IPS DF 19.7 (cell line): ENCODE results near the gene COMMD10.
"Not testable (repeated sequence)": the region's sequence is repeated elsewhere in the genome, so short reads cannot be mapped to it uniquely, and the experiment has no call there.

Experiments used
- DNase-seq: peaks from one replicate; pipeline ENCODE4 v3.0.0-alpha.2; 2013; ENCODE audit warnings: low read depth, low spot score

COMMD10 gene

GRCh38 chr5:116097301-116097700 lies 12.5 kb downstream of the COMMD10 start:
- DNase-seq, result no peak

- DNase-seq, result no peak
Measured at GRCh38 chr5:116098998-116099397, 14.2 kb downstream of the COMMD10 start.

GRCh38 chr5:116104941-116105340 lies 20.1 kb downstream of the COMMD10 start:
- not testable (repeated sequence) for DNase-seq

- DNase-seq, result no peak
Measured at GRCh38 chr5:116115163-116115562, 30.3 kb downstream of the COMMD10 start.

- DNase-seq, result no peak
Measured at GRCh38 chr5:116130471-116130870, 45.6 kb downstream of the COMMD10 start.

GRCh38 chr5:116130976-116131375 lies 46.2 kb downstream of the COMMD10 start:
- no peak for DNase-seq

- DNase-seq, result no peak
Measured at GRCh38 chr5:116133281-116133680, 48.5 kb downstream of the COMMD10 start.

- no peak for DNase-seq
Measured at GRCh38 chr5:116135344-116135743, 50.5 kb downstream of the COMMD10 start.

GRCh38 chr5:116137544-116138378 lies 52.9 kb downstream of the COMMD10 start:
- no peak for DNase-seq

GRCh38 chr5:116142495-116142894 lies 57.7 kb downstream of the COMMD10 start:
- no peak for DNase-seq

- DNase-seq, result no peak
Measured at GRCh38 chr5:116144103-116144502, 59.3 kb downstream of the COMMD10 start.

GRCh38 chr5:116144991-116145390 lies 60.2 kb downstream of the COMMD10 start:
- no peak for DNase-seq

GRCh38 chr5:116145416-116145815 lies 60.6 kb downstream of the COMMD10 start:
- no peak for DNase-seq

- DNase-seq, result no peak
Measured at GRCh38 chr5:116152169-116152568, 67.3 kb downstream of the COMMD10 start.

GRCh38 chr5:116153687-116154174 lies 68.9 kb downstream of the COMMD10 start:
- DNase-seq, result no peak

GRCh38 chr5:116154252-116154651 lies 69.4 kb downstream of the COMMD10 start:
- no peak for DNase-seq

- no peak for DNase-seq
Measured at GRCh38 chr5:116154931-116155330, 70.1 kb downstream of the COMMD10 start.

GRCh38 chr5:116157902-116158301 lies 73.1 kb downstream of the COMMD10 start:
- no peak for DNase-seq

- DNase-seq, result no peak
Measured at GRCh38 chr5:116159006-116159405, 74.2 kb downstream of the COMMD10 start.

- DNase-seq, result no peak
Measured at GRCh38 chr5:116174111-116174510, 89.3 kb downstream of the COMMD10 start.

GRCh38 chr5:116176121-116176520 lies 91.3 kb downstream of the COMMD10 start:
- no peak for DNase-seq

- no peak for DNase-seq
Measured at GRCh38 chr5:116178925-116179324, 94.1 kb downstream of the COMMD10 start.

- DNase-seq, result no peak
Measured at GRCh38 chr5:116209166-116209565, 124.3 kb downstream of the COMMD10 start.
